ENCODE results near the gene METTL23. TPM values are rescaled to one million over a fixed set of nuclear protein-coding genes. Genes with fewer than 3 reads are reported as not detected.
A peak's percentile ranks its signal among the peaks of the same experiment; 100 is the strongest.
"Not testable (repeated sequence)": the region's sequence is repeated elsewhere in the genome, so short reads cannot be mapped to it uniquely, and the experiment has no call there.

The METTL23 gene
- total RNA-seq, 4 donors from 2014 or later = 33.6 to 58.3 (median 51.3) TPM

GRCh38 chr17:76737082-76737675, 10.5 kb downstream of the METTL23 start, which contains the start of gene SRSF2:
Gene SRSF2 (minus strand): TSS chr17:76737331. CDS start chr17:76737160, 171 bp downstream.
- peak; percentile 98 for DNase-seq
- Histone ChIP-seq H3K36me3 (peaks cover 23 to 36% of the 10 kb centered on the region in 2 donors), H3K4me3 (replicated peaks in 1 of 3) (peak within 1 kb of the TSS; percentile 83 to 98 (median 94)), H3K4me1 (peaks cover 34 to 42% of the 10 kb centered on the region in 2 donors), H3K27me3 (no peaks in the 10 kb centered on the region), H3K27ac (peak within 1 kb of the TSS; percentile 96 to 99 (median 97)), H3K9me3 (no peaks in the 10 kb centered on the region)
- peak in 1 of 6 experiments; percentile 6 for TF ChIP-seq CTCF (IDR thresholded peaks at IDR 0.05)
- TF ChIP-seq POLR2A (IDR thresholded peaks at IDR 0.05) = peak; percentile 100
- intact Hi-C loops (cut with DNase I) = no loop called here
- 0 to 2% methylated on average over 19 to 21 of the region's 60 CpGs for WGBS, 2 donors

DNA sequence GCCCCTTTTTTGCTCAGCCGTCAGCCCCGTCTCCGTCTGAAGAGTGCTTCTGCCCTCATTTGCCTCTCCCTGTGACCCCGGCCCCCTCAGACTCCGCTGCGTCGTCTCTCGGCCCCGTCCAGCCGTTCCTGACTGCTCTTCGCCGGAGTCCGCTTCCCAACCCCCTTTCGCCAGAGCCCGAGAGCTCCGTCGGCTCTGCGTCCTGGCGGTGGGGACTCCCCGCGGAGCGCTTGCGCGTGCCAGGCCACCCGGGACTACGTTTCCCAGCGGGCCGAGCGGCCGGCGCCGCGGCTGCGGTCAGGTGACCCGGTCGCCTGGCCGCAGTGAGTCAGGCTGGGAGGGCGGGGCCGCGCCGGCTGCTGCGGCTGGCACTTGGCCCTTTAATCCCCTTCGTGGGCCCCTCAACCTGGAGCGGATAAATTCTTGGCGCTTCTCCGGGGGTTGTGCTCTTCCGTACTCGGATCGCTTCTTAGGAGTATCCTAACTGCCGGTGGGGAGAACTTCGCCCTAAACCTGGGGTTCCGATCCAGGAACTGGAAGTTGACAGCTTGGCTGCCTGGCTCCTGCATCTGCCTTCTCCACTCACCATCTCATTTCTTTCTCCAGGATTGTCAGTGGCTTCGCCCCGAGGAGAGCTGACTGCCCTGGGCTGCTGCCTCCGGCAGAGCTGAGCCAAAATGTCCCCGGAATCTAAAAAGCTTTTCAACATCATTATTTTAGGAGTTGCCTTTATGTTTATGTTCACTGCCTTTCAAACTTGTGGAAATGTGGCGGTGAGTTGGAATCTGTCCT, 11.2 kb downstream of the METTL23 start, which contains the start of gene MFSD11:
TSS of gene MFSD11 (plus strand) at position 444 of the 792 bp plus-strand sequence. CDS start at position 678, 234 bp downstream.
- Histone ChIP-seq H3K4me1 (peaks cover 34 to 37% of the 10 kb centered on the region in 2 donors), H3K36me3 (peaks cover 29 to 32% of the 10 kb centered on the region in 2 donors), H3K4me3 (replicated peaks in 1 of 3) (peak within 1 kb of the TSS; percentile 83 to 98 (median 94)), H3K9me3 (no peaks in the 10 kb centered on the region), H3K27ac (peak within 1 kb of the TSS; percentile 96 to 99 (median 97)), H3K27me3 (no peaks in the 10 kb centered on the region)
- intact Hi-C loops (cut with DNase I) = no loop called here
- WGBS, 2 donors = 0% methylated on average over 39 to 52 of the region's 57 CpGs
- TF ChIP-seq POLR2A (IDR thresholded peaks at IDR 0.05) (peak; percentile 24 to 76), CTCF (IDR thresholded peaks at IDR 0.05) (peak in 1 of 6 experiments; percentile 18)
- peak; percentile 91 to 92 for DNase-seq

GRCh38 chr17:76738468-76738850, 11.8 kb downstream of the METTL23 start:
- WGBS, 2 donors = 1% methylated on average over 7 of the region's 7 CpGs

DNA sequence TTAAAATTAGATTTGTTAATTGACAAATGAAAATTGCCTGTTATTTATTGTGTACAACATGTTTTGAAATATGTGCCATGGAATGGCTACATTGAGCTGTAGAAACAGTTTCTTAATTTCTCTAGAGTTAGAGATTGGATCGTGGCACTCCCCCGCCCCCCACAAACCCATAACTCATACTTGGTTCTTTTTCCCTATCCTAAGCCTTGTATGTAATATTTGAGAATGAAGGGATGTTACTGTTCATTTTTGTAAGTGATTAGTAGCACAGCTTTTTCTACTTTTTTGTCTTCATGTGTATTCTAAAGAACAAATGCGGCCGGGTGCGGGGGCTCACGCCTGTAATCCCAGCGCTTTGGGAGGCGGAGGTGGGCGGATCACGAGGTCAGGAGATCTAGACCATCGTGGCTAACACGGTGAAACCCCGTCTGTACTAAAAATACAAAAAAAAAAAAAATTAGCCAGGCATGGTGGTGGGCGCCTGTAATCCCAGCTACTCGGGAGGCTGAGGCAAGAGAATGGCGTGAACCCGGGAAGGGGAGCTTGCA, 13.0 kb downstream of the METTL23 start:
- 90 to 91% methylated on average over 17 of the region's 17 CpGs for WGBS, 2 donors
- peaks cover 19 to 21% of the 10 kb centered on the region in 2 donors for H3K4me1 ChIP-seq
- DNase-seq; H3K4me3 ChIP-seq (replicated peaks in 1 of 3); H3K27me3 ChIP-seq; intact Hi-C loops (cut with DNase I); H3K9me3 ChIP-seq; H3K27ac ChIP-seq: not testable (repeated sequence)
- H3K36me3 ChIP-seq = peaks cover 24% of the 10 kb centered on the region in 2 donors

More at GRCh38 chr17:76738468-76738850, 11.8 kb downstream of the METTL23 start:
- H3K4me1 ChIP-seq = peaks cover 31% of the 10 kb centered on the region in 2 donors
- no peaks in the 10 kb centered on the region for H3K27me3 ChIP-seq
- DNase-seq = no peak
- peaks cover 26% of the 10 kb centered on the region in 2 donors for H3K36me3 ChIP-seq
- H3K9me3 ChIP-seq = no peaks in the 10 kb centered on the region
- intact Hi-C loops (cut with DNase I) = no loop called here
- H3K4me3 ChIP-seq (replicated peaks in 1 of 3) = peak overlapping the region; percentile 9 to 98 (median 68)
- TF ChIP-seq CTCF (IDR thresholded peaks at IDR 0.05) (no peak), POLR2A (IDR thresholded peaks at IDR 0.05) (no peak)
- peak overlapping the region; percentile 90 to 99 (median 92) for H3K27ac ChIP-seq

- Histone ChIP-seq H3K36me3 (peaks cover 20 to 27% of the 10 kb centered on the region in 2 donors), H3K27ac (no peak overlapping the region), H3K27me3 (no peaks in the 10 kb centered on the region), H3K9me3 (no peaks in the 10 kb centered on the region), H3K4me1 (peaks cover 10 to 13% of the 10 kb centered on the region in 2 donors), H3K4me3 (replicated peaks in 1 of 3) (no peak overlapping the region)
- TF ChIP-seq CTCF (IDR thresholded peaks at IDR 0.05) (no peak), POLR2A (IDR thresholded peaks at IDR 0.05) (no peak)
- WGBS, 2 donors = 74 to 82% methylated on average over 5 of the region's 5 CpGs
- intact Hi-C loops (cut with DNase I) = no loop called here
- no peak for DNase-seq
These were observed 13.9 kb downstream of the METTL23 start for GRCh38 chr17:76740329-76741118.

All from thyroid gland (tissue), 4 donors.